Measurements from ENCODE around the gene NAIF1.
A peak's percentile ranks its signal among the peaks of the same experiment; 100 is the strongest.

GRCh38 chr9:128067645-128068385 is 695 bp upstream of the NAIF1 start, which contains the start of gene SLC25A25:
- no peak for TF ChIP-seq SMC3 (conservative IDR thresholded peaks at IDR 0.05; ENCODE audit: poor library complexity)
- peak; percentile 82 for TF ChIP-seq MXI1 (conservative IDR thresholded peaks at IDR 0.05; ENCODE audit: poor library complexity, severe bottlenecking)
- no peak for TF ChIP-seq TAF1 (IDR thresholded peaks at IDR 0.05; ENCODE audit: low read depth)
- TF ChIP-seq EZH2 (IDR thresholded peaks at IDR 0.05; ENCODE audit: borderline replicate concordance, insufficient read depth, low read length, poor library complexity, severe bottlenecking), result no peak
- TF ChIP-seq REST (IDR thresholded peaks at IDR 0.05; ENCODE audit: borderline replicate concordance), result no peak
- no peak for TF ChIP-seq CTCF (IDR thresholded peaks at IDR 0.05; ENCODE audit: poor library complexity, severe bottlenecking)
